NCI-H128 (cell line): Measurements from ENCODE around the gene COX7A2.

Source experiments
- DNase-seq: peaks from one replicate; lab custom pipeline; 2025; ENCODE audit not compliant: unreplicated experiment; lab: John Stamatoyannopoulos, UW

COX7A2 gene

DNA sequence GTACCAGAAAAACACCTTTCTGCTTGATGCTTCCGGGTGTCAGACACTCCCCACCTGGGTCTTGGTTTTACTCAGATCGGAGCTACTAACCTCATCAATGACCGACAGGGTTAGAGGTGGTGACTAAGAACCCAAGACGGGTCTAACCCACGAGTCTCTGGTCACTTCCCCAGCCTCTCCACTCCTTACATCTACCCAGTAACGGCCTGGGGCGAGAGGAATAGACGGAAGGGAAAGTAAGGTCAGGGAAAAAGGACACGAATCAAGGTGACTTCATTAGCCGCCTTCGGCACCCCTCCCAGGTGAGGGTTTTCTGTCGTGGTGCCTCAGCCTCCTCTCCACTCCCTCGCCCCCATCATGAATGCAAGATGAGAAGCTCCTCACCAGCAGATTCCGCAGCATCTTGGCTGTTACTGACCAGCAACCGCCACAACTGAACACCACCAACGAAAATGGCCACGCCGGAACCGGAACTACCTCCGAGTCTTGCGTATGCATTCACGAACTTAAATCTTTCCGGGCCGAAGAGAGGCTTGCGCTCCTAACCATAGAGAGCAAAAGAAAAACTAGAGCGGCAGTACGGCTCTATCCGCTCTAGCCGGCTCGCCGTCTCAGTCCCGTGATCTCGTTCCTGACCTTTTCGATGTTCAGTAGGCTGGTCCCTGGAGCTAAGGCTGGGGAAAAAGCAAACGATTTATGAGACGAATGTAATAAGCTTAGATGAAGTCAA, at the start of gene COX7A2:
TSS of gene COX7A2 (minus strand) at position 469 of the 730 bp plus-strand sequence. CDS start at position 402, 67 bp downstream.
- DNase-seq: peak; percentile 87

GRCh38 chr6:75292555-75292954, 49.0 kb upstream of the COX7A2 start:
- no peak for DNase-seq

GRCh38 chr6:75291744-75292143, 48.1 kb upstream of the COX7A2 start:
- no peak for DNase-seq

DNA sequence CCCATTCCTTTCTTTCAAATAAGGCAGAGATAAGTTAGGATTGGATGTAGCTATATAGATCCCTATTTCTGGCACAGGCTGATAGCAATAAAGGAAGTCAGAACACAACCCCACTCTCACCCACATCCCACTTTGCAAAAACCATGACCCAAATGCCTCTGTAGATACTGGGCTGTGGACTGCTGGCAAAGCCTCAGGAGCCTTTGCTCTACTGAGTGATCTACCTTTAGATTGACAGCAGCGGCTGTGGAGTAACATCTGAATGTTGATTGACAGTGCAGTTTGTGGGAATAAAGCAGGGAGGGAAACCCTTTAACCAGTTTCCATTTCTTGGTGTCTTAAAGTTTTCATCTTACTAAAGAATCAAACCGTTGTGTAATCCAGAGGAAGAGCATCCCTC, 47.7 kb upstream of the COX7A2 start:
- DNase-seq: no peak

DNA sequence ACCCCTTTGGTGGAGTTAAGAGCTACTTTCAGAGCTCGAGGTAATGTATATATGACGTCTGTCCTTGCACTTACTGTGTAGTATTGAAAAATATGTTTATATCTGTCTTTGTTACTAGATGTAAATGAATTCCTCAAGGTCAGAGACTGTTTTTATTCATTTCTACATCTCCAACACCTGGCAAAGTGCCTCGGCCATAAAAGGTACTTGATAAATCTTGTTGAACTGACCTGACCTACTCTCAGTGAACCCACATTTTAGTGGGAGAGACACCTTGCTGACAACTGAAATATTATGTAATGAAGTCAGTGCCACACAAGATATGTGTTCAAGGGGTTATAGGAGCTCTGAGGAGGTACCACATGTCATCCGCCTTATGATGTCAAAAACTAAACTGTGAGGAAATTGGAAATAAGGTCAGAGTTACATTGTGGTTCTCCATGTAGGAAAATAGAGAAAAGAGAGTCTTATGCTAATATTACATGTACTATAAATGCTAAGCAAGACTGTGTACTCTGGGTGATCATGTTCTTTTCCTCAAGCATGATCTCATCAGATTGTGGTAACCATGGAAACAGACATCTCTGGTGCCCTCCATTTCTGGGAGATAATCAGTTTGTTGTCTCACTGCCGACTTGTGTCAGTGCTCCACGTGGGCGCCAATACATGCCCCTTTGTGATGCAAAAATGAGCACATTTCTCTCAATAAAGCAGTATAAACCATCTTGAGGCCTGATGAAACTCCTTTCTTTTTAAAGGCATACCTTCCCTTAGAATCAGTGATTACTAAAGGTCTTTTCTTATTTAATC, 46.7 kb upstream of the COX7A2 start:
- no peak for DNase-seq

DNA sequence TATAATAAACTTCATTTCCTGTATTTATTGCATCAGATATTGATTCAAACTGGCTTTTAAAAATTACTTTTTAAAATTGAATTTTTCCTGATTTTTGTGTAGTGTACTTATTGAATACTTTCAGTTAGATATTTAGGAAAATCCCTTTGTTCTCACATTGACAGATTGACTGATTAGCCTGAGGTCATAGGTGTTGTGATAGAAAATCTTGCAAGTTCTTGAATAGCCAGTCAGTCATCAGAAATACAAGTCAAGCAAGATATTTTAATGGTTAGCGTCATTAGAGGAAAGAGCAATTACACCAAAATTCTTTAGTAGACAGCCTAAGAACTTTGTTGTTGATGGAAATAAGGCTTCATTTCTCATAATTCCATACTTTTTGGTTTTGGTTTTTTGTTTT, 44.4 kb upstream of the COX7A2 start:
- DNase-seq: no peak

- DNase-seq: no peak
Measured at GRCh38 chr6:75287424-75287823, 43.8 kb upstream of the COX7A2 start.

- DNase-seq: no peak
Measured at GRCh38 chr6:75286955-75287354, 43.4 kb upstream of the COX7A2 start.

DNA sequence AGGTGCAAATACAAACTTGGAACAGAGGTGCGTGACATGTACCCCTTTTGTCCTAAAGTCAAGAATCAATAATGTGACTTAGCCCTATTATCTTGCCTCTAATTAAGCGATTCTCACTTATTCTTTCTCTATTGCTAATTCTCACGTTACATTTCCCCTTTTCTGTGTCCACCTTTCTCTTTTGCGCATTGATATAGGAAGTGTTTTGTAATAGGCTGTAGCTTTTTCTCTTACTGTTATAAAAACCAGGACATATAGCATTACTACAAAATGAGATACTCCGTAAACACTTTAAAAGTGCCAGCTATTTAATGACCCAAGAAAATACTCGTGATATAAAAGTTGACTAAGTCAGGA, 41.7 kb upstream of the COX7A2 start:
- no peak for DNase-seq

DNA sequence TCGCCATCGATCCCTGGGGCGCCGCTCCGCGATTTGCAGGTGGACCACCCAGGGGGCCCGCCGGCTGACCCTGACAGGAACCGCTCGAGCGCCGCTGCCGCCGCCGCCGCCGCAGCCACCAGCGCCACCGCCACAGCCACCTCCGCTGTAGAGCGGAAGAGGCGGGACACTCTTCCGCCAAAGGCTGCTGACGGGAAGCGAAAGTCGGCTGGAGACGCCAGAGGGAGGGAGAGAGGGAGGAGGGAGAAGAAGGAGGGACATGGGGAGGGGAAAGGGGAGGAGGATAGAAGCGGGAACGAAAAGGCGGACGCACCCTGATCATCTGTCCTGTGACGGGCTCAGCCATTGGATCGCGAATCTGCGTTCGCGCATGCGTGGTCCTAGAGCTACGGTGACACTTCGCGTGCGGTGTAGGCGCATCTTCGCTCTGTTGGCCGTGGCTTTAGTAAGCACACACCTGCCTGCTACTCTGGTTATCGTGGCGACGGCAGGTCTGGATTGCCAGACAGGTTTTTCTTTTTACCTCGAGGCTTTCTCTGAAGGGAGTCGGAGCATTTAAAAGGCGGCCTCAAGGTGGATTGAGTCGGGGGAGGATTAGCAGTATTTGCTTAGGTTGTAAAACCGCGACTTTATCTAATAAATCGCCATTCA, 41.2 kb upstream of the COX7A2 start, which contains the start of gene TMEM30A:
TSS of gene TMEM30A (minus strand) at position 161 of the 651 bp plus-strand sequence. CDS start at position 7, 154 bp downstream.
- peak; percentile 97 for DNase-seq

DNA sequence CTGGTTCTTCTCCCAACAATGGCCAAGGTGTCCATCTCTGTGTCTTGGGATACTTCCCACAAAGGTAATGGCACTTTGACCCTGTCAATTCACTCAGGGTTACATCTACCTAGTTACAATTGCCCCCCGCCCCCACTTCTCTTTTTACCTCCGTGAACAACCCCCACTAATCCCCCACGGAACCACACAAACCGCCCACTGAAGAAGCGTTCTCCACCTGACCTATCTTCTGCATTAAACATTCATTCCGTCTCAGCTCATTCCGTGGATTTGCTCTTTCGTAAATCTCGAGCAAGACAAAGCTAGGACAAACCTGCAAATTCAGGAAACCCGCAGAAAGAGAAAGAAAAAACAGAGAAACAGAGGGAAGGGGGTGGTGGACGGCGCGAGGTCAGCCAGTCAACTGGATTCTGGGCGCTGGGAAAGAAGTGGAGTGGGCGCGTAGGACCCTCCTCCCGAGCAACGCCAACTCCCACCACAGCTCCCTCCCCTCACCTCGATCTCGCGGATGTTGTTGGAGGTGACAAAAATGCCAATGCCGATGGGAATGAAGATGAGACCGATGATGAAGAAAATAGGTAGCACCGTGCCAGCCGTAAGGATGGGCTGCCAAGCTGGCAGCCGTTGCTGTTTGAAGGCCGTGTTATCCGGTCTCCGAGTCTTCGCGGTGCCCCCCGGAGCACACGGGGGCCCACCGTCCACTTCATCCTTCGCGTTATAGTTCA, 40.5 kb upstream of the COX7A2 start:
- DNase-seq: peak; percentile 18

- no peak for DNase-seq
Measured at GRCh38 chr6:75282706-75283105, 39.1 kb upstream of the COX7A2 start.

GRCh38 chr6:75281653-75282052, 38.1 kb upstream of the COX7A2 start:
- DNase-seq: no peak

DNA sequence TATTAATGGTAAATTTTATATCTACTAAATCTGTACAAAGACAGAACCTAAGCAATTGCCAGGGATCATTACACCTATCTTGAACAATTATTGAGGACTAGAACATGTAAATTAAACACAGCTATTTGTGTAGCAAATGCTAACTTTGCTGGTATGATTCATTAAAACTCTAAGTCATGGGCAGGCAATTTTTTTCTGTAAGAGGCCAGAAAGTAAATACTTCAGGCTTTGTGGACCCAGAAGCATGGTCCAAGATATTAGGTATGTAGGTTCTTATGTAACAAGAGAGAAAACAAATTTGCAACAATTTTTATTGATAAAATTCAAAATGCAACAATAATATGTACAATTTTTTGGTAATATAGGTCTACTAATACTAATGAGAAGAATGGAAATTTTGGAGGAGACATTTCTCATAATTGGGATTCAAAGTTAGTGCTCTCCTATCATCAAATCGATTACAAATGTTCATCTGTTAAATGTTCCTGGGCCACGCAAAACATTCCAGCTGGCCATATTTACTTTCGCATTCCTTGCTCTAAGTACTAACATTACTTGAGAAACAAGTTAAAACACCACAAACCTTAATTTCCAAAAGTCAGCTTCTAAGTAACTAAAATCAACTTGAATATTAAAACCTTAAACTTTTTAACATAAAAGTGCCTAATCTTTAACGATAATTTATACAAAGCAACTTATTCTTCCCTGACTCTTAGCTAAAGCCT, 36.7 kb upstream of the COX7A2 start:
- no peak for DNase-seq

- no peak for DNase-seq
Measured at GRCh38 chr6:75279418-75279817, 35.8 kb upstream of the COX7A2 start.

DNA sequence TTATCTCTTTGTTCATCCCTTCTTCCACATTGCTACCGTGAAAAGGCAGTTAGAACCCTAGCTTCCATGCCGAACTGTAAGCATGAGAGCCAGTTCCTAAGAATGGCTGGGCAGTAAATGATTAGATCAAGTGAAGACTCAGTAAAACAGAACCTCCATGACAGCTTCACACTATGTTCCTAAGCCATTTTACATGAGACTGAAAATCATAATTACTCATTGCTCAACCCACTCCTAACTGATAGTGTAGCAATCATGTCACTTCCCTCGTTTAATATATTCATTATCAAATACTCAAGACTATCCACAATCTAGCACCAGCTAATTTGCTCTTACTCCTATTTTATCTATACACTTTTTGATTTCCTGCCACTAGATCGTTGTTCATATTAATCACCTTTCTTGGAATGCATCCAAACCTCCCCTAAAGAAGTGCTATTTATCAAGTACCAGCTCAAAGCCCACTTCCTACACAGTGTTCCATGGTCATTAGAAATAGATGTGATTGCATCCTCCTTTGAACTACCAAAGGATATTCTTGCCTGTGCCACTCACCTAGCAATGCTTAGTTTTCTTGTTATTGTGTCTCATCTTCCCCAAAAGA, 35.0 kb upstream of the COX7A2 start:
- DNase-seq: no peak

- DNase-seq: no peak
Measured at GRCh38 chr6:75275067-75275466, 31.5 kb upstream of the COX7A2 start.

- no peak for DNase-seq
Measured at GRCh38 chr6:75273009-75273408, 29.4 kb upstream of the COX7A2 start.

- DNase-seq: no peak
Measured at GRCh38 chr6:75272145-75272840, 28.7 kb upstream of the COX7A2 start.

DNA sequence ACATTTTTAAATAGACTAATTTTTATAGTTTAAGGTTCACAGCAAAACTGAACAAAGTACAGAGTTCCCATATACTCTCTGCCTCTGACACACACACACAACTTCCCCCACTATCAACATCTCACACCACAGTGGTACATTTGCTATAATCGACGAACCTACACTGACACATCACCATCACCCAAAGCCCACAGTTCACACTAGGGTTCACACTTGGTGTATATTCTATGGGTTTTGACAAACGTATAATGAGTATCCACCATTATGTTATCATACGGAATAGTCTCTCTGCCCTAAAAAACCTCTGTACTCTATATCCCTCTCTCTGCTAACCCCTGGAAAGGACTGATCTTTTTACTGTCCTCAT, 25.4 kb upstream of the COX7A2 start:
- no peak for DNase-seq
